GM21447 (cell line): ENCODE measurements around the gene AFF2.

ENCODE experiments used
- ATAC-seq: cut with Tn5 transposase; IDR thresholded peaks from one replicate; pipeline ENCODE4 v1.9.1; 2021; ENCODE audit not compliant: unreplicated experiment

The AFF2 gene

DNA sequence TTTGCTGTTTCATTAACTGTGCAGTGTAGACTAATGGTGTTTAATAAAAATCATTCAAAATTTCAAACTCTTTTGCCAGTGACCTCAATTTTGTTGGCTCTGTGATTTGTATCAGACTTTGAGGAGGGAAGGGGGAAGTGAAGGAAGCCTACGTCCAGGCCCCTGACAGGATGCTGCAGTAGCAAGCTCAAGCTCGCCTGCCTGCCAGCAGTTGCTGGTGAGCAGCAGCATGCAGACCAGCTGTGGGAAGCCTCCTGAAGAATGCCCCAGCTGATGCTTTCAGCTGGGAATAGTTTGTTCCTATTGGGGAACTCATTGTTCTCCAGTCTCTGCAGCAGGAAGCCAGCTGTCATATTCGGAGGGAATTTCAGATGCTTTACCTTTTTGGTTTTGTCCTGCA is 495.2 kb downstream of the AFF2 start:
- no peak for ATAC-seq

DNA sequence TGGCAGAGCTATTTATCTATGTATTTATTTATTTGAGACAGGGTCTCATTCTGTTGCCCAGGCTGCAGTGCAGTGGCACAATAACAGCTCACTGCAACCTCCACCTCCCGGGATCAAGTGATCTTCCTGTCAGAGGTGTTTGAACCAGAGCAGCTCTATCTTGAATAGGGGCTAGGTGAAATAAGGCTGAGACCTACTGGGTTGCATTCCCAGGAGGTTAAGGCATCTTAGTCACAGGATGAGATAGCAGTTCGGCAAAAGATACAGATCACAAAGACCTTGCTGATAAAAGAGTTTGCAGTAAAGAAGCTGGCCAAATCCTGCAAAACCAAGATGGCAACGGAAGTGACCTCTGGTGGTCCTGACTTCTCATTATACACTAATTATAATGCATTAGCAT is 501.9 kb downstream of the AFF2 start:
- no peak for ATAC-seq

DNA sequence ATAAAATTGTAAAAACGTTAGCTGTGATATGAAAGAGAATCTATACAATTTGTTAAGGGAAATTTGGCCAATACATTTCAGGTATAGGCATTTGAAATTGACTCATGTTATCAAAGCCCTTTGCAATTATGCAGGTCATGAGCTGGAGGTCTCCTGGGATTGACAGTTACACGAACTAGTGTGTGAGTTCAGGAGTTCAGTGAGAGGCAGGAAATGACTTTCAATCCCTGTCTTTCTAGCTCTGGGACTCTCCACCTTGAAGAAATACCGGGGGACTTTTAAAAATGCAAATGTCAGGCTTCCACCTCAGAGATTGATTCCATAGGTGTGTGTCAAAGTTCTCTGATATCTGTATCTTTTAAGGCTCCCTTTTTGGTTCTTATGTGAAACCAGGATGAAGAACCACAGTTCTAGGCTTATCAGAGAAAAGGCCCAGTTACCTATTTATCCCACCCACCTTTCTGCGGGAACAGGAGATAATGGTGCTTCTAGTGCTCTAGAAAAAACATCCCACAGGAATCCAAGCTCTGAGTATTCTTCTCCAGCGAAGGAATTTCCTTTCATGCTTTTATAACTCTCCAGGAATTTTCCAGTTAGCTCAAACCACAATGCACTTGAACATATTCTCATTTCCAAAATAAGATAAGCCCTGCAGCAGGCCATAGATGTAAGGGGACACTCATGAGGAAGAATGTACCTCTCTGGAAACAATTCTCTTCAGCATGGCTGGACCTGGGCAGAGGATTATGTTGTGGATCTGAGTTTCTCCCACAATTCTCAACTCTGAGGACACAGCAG is 503.6 kb downstream of the AFF2 start:
- ATAC-seq = no peak

DNA sequence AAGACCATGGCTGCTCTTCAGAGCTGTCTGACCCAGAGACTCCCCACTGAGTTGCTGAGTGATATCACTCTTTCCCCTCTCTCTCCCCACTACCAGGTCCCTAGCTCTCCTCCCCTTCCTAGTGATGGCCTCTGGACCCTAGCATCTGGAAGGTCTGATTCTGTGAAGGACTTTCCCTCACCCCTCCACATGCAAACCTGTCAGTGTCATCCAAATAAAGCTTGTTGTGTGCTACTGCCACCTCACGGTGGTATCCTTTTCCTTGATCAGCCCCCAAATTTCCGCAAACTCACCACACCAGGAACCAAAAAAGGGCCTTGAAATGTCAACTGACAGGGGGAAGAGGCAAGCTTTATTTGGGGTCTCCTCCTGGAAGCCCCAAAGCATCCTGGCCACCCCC is 504.5 kb downstream of the AFF2 start:
- ATAC-seq = no peak

DNA sequence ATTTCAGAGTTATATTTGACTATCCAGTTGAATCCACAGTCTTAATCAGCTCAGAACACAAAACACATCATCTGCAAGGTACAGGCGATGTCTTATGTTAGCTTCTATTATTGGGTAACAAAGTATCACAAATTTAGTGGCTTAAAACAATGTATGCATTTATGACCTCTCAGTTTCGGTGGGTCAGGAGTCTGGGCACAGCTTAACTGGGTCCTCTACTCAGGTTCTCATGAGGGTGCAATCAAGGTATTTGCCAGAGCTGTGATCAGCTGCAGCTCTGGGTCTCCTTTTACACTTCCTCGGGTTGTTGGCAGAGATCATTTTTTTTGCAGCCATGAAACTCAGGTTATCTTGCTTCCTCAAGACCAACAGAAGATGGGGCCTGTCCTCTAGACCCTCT is 505.8 kb downstream of the AFF2 start:
- ATAC-seq = no peak

DNA sequence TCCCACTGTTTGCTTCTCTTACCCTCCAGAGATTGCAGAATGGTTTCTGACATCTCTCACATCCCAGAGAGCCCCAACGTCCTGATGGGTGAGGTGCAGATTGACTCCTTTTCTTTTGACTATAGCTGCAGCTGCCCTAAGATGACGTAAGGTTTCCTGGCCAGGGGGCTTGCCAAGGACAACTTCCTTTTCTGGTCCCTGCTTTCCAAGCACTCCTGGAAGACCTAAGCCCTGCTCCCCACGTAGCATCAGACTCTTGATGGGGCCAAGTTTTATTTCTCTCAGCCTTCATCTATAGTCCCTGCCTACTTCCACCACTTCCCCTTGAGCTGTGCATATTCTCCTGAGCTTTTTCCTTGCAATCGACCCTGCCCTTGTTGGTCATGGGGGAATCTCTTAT is 507.0 kb downstream of the AFF2 start:
- no peak for ATAC-seq

DNA sequence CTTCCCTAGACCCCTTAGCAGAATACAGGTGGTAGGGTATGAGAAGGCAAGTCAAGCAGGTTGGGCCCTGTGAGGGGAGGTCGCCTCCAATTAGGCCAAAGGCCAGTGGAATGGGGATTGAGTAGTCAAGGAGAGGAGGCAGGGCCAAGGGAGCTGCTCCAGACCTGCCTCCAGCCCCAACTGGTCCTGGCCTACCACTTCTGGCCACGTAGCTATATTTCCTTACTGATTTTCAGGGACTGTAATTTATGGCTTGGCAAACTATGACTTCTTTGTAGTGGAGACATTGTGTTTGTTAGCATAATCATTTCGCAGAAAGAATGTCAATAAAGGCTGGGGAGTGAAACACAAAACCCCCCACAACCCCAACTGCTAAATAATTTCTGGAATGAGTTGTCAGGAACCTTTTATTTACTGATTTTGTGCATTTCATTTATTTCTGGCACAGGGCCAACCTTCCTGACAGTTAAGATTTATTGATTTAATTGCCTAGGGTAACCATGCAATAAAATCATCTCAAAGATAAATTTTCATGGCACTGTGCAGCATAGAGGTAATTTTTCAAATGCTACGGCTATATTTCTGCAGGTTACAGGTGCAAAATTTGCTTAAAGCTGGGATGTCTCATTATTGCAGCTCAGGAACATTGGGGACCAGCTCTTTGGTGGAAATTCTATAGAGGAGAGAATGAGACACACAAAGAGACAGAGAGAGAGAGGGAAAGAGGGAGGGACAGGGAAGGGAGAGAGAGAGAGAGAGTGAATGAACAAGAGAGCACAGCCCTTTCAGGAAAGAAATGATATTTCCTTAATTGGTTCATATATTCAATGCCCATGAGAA is 509.8 kb downstream of the AFF2 start:
- ATAC-seq = no peak

DNA sequence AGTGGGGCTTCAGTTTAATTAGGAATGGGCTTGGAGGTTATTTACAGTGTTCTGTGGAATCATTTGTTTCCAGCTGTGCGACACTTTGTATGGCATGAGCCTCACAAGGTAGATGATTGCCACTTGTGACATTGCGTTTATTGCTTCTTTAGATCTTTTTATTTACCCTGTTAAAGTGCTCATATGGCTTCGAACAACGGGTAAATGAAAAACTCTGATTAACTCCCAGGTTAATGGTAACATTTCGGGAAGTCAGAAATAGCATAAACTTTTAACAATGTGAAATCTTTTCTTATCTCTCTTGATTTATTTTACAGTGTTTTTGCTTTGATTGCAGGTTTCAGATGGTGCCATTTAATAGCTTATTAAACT is 510.4 kb downstream of the AFF2 start:
- ATAC-seq = no peak

DNA sequence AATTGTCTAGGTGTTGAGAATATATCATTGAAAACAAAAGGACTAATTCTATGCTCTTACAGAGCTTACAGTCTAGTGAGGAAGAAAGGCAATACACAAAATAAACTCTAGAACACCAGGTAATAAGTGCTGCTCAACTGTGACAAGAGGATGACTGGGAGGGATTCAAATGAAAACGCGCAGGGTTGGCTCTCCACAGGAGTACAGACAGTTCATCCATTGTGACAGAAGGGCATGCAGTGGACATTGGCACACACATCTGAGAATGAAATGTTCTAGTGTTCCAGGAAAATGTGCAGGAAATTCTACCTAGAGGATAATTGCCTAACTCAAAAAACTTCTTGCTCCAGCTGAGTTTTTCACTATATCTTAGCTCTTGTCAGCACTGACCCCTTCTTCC is 512.7 kb downstream of the AFF2 start:
- ATAC-seq = no peak

DNA sequence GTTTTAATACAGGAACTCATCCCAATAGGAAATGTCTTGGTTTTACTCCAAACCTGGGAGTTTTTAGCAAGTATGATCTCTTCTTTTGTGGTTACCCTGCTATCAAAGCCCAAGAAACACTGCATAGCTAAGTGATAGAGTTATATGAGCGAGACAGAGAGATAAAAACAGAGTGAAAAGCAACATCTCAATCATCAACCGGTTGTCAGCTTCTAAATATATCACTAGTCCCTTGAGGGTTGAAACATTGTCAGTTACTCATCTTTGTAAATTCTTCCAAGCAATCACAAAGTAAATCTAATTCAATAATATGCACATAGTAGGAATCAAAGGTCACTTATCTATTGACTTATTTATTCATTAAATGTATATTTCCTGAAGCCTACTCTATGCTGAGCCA is 520.7 kb downstream of the AFF2 start:
- no peak for ATAC-seq

DNA sequence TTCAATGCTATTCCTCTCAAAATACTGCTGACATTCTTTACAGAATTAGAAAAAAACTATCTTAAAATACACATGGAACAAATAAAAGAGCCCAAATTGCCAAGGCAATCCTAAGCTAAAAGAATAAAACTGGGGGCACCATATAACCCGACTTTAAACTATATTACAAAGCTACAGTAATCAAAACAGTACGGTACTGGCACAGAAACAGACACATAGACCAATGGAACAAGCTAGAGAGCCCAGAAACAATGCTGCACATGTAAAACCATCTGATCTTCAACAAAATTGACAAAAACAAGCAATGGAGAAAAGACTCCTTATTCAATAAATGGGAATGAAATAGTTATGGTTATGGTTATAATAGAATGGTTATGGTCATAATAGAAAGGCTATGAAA is 522.1 kb downstream of the AFF2 start:
- ATAC-seq = no peak

DNA sequence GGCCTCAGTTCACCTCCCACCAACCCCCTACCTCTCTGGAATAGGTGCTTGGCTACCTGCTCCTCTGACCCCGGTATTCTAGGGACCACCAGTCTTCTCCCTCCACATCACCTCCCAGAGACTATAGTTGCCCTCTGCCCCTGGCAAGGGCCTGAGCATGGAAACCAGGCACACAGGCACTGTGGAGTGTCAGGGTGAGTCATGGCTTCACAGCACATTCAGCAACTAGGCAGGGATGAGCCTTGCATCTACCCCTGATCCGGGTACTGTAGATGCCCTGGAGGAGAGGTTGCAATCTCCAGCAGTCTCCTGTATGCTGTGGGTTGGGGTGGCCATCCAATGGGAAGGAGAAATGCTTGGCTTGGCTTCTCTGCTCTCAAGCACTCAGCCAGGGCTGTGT is 532.0 kb downstream of the AFF2 start:
- ATAC-seq = no peak

DNA sequence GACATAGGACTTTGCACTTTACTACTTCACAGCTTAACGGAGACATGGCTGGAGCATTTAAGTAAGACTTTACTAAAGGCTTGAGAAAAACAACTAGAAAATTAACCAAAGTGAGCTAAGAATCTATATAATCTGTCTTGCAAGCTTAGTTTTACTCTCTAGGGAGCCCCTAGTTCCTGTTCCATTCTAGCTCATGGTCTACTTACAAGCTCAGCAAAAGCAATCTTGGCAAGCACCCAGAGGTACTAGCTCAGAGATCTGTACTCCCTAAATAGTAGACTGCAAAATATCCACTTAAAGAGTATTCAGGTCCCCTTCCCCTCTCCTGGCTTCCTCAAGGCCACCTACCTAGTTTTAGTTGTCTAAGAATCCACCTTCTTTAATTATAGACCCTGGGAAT is 535.7 kb downstream of the AFF2 start:
- no peak for ATAC-seq

DNA sequence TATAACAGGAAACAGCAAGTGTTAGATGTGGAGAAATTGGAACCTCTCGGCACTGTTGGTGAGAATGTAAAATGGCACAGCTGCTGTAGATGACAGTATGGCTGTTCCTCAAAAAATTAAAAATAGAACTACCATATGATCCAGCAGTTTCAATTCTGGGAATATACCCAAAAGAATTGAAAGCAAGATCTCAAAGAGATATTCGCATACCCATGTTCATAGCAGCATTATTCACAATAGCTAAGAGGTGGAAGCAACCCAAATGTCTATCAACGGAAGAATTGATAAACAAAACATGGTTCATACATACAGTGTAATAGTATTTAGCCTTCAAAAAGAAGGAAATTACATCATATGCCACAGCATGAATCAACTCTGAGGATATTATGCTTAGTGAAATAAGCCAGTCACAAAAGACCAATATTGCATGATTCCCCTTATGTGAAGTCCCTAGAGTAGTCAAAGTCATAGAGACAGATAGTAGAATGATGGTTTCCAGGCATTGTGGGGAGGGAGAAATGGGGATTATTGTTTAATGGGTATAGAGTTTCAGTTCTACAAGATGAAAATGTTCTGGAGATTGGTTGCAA is 537.0 kb downstream of the AFF2 start:
- no peak for ATAC-seq

DNA sequence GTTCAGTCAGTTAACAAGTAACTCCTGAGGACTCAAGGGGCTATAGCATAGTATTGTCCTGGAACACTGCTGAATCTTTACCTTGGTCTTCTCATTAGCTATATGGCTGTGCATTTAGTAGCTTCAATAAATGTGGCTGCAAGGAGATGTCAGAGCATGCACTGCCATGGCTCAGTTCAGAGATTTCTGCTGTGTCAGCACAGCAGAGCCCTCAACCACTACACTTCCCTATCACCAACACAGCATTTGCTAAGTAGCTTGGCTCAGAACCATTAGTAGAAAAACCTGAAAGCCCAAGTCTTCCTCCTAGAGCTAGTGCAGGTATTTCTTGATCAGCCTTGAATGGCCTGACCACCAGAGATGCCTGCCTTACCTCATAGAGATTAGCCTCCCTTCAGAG is 538.6 kb downstream of the AFF2 start:
- no peak for ATAC-seq

DNA sequence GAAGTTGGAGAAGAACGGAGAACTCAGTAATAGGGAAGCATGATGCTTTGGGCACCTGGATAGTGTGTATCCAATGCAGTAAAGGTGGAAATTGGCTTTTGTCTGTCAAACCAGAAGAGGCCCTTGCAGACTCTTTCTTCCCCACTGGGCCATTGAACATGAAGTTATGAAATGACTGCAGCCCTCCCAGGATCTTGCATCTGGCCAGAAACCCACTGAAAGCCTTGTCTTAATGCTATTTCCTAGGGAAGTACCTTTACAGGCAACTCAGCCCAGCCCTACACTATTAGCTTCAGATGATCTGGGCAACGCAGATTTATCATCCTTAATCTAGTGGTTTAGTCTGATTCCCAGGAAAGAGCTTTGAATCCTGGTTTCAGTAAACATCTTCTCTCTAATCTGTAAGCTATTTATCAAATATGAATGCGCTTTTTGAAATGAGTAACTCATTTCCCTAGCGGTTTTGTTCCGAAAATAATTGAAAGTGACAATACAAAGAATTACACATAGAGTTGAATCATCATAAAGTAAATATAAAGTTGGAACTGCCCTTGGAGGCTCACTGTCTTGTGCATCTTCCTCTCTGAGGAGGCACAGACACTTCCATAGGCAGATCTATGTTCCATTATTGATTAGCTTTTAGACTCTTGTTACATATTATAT is 540.6 kb downstream of the AFF2 start:
- ATAC-seq = no peak

DNA sequence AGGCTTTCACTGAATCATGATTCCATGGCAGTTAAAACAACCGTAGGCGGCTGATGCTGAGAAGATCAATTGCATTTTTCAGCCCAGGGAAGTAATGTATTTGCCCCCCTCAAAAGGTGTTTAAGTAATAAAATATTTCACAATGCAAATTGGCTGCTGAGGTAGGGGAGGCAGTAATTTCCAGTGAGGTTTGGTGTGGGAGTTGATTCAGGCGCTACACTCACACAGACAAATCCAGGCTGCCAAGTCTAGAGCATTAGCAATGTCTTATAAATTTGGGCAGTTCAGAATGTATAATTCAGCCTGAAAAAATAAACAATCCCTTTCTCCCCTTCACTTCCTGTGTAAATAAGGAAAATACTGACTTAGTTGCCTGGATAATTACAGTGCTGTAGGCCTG is 543.0 kb downstream of the AFF2 start:
- ATAC-seq = no peak

DNA sequence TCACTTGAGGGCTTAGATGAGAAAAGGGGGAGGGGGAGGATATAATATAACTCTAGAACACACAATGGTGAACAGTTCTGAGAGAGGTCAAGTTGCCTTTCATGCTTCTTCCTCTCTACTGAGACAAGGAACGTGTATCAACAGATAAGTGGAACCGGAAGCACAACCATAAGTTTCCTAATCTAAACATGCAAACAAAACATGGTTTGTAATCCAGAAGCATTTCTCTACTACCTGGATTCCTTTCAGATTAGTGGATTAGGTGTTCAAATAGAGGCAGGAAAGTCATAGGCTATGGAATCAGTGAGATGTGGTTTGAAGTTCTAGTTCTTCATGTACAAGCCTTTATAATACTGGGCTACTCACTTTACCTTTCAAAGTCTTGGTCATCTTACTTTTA is 544.1 kb downstream of the AFF2 start:
- ATAC-seq = no peak

DNA sequence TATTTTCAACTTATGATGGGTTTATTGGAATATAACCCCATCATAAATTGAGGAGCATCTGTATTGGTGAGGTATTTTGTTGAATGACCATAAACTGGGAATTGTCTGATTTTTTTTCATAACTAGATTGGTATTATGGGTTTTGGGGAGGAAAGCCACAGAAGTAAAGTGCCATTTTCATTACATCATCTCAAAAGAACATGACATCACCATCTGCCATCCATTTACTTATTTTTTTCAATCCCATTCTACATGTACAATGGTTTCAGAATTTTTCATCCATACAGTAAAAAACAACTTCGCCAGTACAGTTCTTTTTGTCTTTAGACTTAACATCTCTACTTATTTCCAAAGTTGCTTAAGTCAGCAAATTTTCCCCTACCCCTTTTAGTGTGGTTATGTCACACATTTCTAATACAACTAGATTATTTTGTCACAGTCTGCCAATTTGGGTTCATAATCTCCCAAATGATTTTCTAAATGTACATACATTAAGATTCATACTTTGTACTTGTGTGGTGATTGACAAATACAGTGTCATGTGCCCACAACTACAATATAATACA is 545.3 kb downstream of the AFF2 start:
- no peak for ATAC-seq
